Breast epithelium (tissue), 4 donors: ENCODE data around the gene DOCK6. TPM values are rescaled to one million over a fixed set of nuclear protein-coding genes. Genes with fewer than 3 reads are reported as not detected.

Experiments used
- DNase-seq, 2 donors: peaks; one replicate each; pipeline ENCODE4 v3.0.0-alpha.2; 2019; ENCODE audit warnings: low spot score in 2 of 2
- H3K27ac ChIP-seq, 2 donors: fragments of 200-600 bp; sonication (generic) in 1 of 2; one replicate each; pipeline ENCODE4 v1.5.1; 2016 to 2019; ENCODE audit warnings: mild to moderate bottlenecking in 1 of 2
- H3K27me3 ChIP-seq, 2 donors: fragments of 200-600 bp; sonication (generic) in 1 of 2; one replicate each; pipeline versions ENCODE4 v1.5.1 to v1.6.0; 2017 to 2019; ENCODE audit warnings: control low read depth in 1 of 2, mild to moderate bottlenecking in 1 of 2
- H3K36me3 ChIP-seq: fragments of 200-600 bp; one replicate; pipeline ENCODE4 v1.5.1; 2019
- H3K4me1 ChIP-seq, 2 donors: fragments of 200-600 bp; sonication (generic); one replicate each; pipeline ENCODE4 v1.5.1; 2016 to 2019; ENCODE audit warnings: control low read depth in 1 of 2
- H3K4me3 ChIP-seq, 3 donors: fragments of 200-600 bp; sonication (generic); 1 replicate in 2 of 3; 2 replicates in 1 of 3; pipeline ENCODE4 v1.5.1; 2016 to 2019; ENCODE audit warnings: mild to moderate bottlenecking in 3 of 3, moderate library complexity in 2 of 3
- H3K9me3 ChIP-seq, 2 donors: fragments of 200-600 bp; sonication (generic) in 1 of 2; one replicate each; pipeline ENCODE4 v1.5.1; 2016 to 2019; ENCODE audit warnings: control low read depth in 1 of 2
- CTCF ChIP-seq, 3 donors: fragments of 450-650 bp; IDR thresholded peaks; one replicate each; pipeline ENCODE4 v1.5.1; 2016 to 2017; ENCODE audit warnings: antibody characterized with exemption in 3 of 3, mild to moderate bottlenecking in 3 of 3, moderate library complexity in 3 of 3
- POLR2A ChIP-seq: fragments of 450-650 bp; IDR thresholded peaks from one replicate; pipeline ENCODE4 v1.6.1; 2016; ENCODE audit warnings: antibody characterized with exemption, mild to moderate bottlenecking, moderate library complexity
- POLR2AphosphoS5 ChIP-seq, 3 donors: sonication (generic); formaldehyde crosslinking; IDR thresholded peaks; one replicate each; pipeline ENCODE4 v1.6.1; 2017; ENCODE audit warnings: antibody characterized with exemption in 3 of 3
- intact Hi-C: fragments of 100-400 bp; cut with DNase I; formaldehyde crosslinking; loops from one replicate; pipeline ENCODE4 v1.15.1; 2023; ENCODE audit warnings: low total_unique reads
- total RNA-seq, 3 donors: library from RNA; depleted of rRNA; stranded (reverse); fragments of >200 nt; gene quantifications; one replicate each; pipeline ENCODE4 v1.1.0, GENCODE V29; 2016

DOCK6 gene
- total RNA-seq, 3 donors from 2014 or later = 20.9 to 59.3 (median 49.6) TPM

- Histone ChIP-seq H3K27me3 (no peaks in the 10 kb centered on the region), H3K9me3 (no peaks in the 10 kb centered on the region), H3K4me1 (peaks cover 0 to 25% of the 10 kb centered on the region in 2 donors), H3K36me3 (no peaks in the 10 kb centered on the region), H3K27ac (peak within 1 kb of the TSS; percentile 41 to 65), H3K4me3 (peak within 1 kb of the TSS; percentile 50 to 69 (median 62))
- intact Hi-C loops = no loop called here
- peak; percentile 89 to 92 for DNase-seq
- TF ChIP-seq POLR2AphosphoS5 (IDR thresholded peaks at IDR 0.05) = peak; percentile 45 to 68 (median 66)
- TF ChIP-seq POLR2A = no peak
These were observed 106.8 kb downstream of the DOCK6 start, which contains the start of gene SPC24 for GRCh38 chr19:11155373-11156120. Gene SPC24, minus strand, starts transcription at chr19:11155782. Its CDS starts 6 bp downstream, at chr19:11155776.

- TF ChIP-seq POLR2A (no peak), CTCF (IDR thresholded peaks at IDR 0.05) (no peak), POLR2AphosphoS5 (IDR thresholded peaks at IDR 0.05) (no peak)
- H3K4me3 ChIP-seq = no peak overlapping the region
- intact Hi-C loops = no loop called here
- DNase-seq = no peak
- no peaks in the 10 kb centered on the region for H3K36me3 ChIP-seq
- H3K4me1 ChIP-seq = peaks cover 0 to 25% of the 10 kb centered on the region in 2 donors
- H3K9me3 ChIP-seq = no peaks in the 10 kb centered on the region
- peak overlapping the region in 1 of 2 donors; percentile 19 for H3K27ac ChIP-seq
- no peaks in the 10 kb centered on the region for H3K27me3 ChIP-seq
These were observed 107.7 kb downstream of the DOCK6 start for GRCh38 chr19:11154683-11155047.

- peak; percentile 70 to 84 for DNase-seq
- Histone ChIP-seq H3K36me3 (no peaks in the 10 kb centered on the region), H3K9me3 (no peaks in the 10 kb centered on the region), H3K4me3 (no peak overlapping the region), H3K27ac (peak overlapping the region; percentile 85 to 86), H3K4me1 (peaks cover 0 to 21% of the 10 kb centered on the region in 2 donors), H3K27me3 (no peaks in the 10 kb centered on the region)
- TF ChIP-seq CTCF (IDR thresholded peaks at IDR 0.05) = no peak
- TF ChIP-seq POLR2AphosphoS5 (IDR thresholded peaks at IDR 0.05) = peak; percentile 62 to 77 (median 64)
- no peak for TF ChIP-seq POLR2A
- intact Hi-C loops = no loop called here
These were observed 109.8 kb downstream of the DOCK6 start for GRCh38 chr19:11152318-11153062.

- Histone ChIP-seq H3K27me3 (no peaks in the 10 kb centered on the region), H3K27ac (peak overlapping the region; percentile 68 to 85), H3K4me3 (no peak overlapping the region), H3K36me3 (no peaks in the 10 kb centered on the region), H3K9me3 (no peaks in the 10 kb centered on the region), H3K4me1 (peaks cover 0 to 17% of the 10 kb centered on the region in 2 donors)
- intact Hi-C loops = no loop called here
- DNase-seq = no peak
- no peak for TF ChIP-seq POLR2A
These were observed 111.1 kb downstream of the DOCK6 start for GRCh38 chr19:11151181-11151580.

Other genes with a start within 250 kb of the DOCK6 start
- 10 to 100 TPM; 12.6 to 47.4 (median 45.6) TPM for gene LDLR, start 173.1 kb downstream of the DOCK6 start, total RNA-seq
- 1 to 10 TPM in 2 of 3 donors, under 1 TPM in 1; 0.66 to 4.8 (median 2.3) TPM for gene SPC24, start 106.7 kb downstream of the DOCK6 start, total RNA-seq
- 100 to 1,000 TPM; 142 to 477 (median 197) TPM for gene KANK2, start 65.0 kb downstream of the DOCK6 start, total RNA-seq
- gene ANGPTL8, start 22.9 kb downstream of the DOCK6 start, total RNA-seq = 10 to 100 TPM in 1 of 3 donors, under 1 TPM in 1, not detected in 1; 0.44 to 17.9 TPM
- not detected for gene TSPAN16, start 33.6 kb upstream of the DOCK6 start, total RNA-seq
- gene RAB3D, start 77.1 kb upstream of the DOCK6 start, total RNA-seq = 10 to 100 TPM; 17.9 to 23.7 (median 22.6) TPM
- gene TMEM205, start 83.7 kb upstream of the DOCK6 start, total RNA-seq = 100 to 1,000 TPM; 216 to 286 (median 243) TPM
- 10 to 100 TPM in 2 of 3 donors, 1 to 10 TPM in 1; 8.6 to 30.2 (median 25.5) TPM for gene CCDC159, start 84.0 kb upstream of the DOCK6 start, total RNA-seq
- 10 to 100 TPM in 2 of 3 donors, 1 to 10 TPM in 1; 7.7 to 19.0 (median 11.3) TPM for gene PLPPR2, start 92.9 kb upstream of the DOCK6 start, total RNA-seq
- gene SWSAP1, start 112.1 kb upstream of the DOCK6 start, total RNA-seq = 1 to 10 TPM; 1.1 to 2.6 (median 2.2) TPM
- gene EPOR, start 121.8 kb upstream of the DOCK6 start, total RNA-seq = 1 to 10 TPM; 2.9 to 6.2 (median 4.1) TPM
- 10 to 100 TPM in 1 of 3 donors, 1 to 10 TPM in 2; 3.7 to 18.4 (median 9.8) TPM for gene RGL3, start 156.8 kb upstream of the DOCK6 start, total RNA-seq
- under 1 TPM in 2 of 3 donors, not detected in 1; 0.33 to 0.59 TPM for gene ODAD3, start 172.6 kb upstream of the DOCK6 start, total RNA-seq
- 10 to 100 TPM; 69.5 to 95.9 (median 92.1) TPM for gene PRKCSH, start 173.1 kb upstream of the DOCK6 start, total RNA-seq
- not detected for gene ELAVL3, start 218.5 kb upstream of the DOCK6 start, total RNA-seq
- gene ZNF653, start 243.3 kb upstream of the DOCK6 start, total RNA-seq = 10 to 100 TPM in 2 of 3 donors, 1 to 10 TPM in 1; 3.4 to 14.0 (median 10.8) TPM